ENCODE results near the gene DLGAP1.
"Not testable (repeated sequence)": the region's sequence is repeated elsewhere in the genome, so short reads cannot be mapped to it uniquely, and the experiment has no call there.

DLGAP1 gene

DNA sequence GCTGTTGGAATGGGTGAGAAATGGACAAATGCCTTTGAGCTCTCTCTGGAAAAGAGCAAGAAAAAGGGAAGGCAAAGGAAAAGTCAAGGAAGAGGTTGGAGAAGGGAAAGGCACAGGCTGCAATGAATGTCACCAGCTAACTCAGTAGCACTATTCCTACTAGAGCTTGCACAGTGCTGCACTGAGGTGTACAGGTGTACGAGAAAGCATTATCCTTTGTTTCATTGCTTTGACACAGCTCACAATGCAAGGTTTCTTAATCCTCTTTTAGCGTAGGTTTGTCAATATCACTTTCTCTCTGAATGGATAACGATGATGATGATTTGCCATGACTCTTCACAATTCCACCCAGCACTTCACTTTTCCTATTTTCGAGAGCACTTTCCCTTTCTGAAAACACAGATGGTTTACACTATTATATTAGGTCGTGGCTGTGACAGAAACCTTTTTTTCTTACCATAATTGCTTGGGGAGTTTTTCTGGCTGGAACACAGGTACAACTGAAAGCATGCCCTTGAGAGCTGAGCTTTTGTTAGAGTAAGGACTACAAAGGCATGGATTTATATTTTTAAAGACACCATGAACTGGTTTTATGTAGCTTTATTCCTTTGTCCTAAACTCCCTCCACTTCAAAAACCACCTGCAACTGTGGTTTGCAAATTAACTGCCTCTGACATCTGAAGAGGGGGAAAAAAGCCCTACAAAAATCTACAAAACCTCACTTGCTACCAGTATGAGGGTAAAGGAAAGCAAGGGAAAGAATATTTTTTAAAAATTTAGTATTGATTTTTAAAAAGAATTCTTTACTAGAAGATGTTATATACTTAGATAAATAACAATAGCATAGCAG, 739.7 kb downstream of the DLGAP1 start:
- no peak for DNase-seq (ENCODE audit: low read depth)

DNA sequence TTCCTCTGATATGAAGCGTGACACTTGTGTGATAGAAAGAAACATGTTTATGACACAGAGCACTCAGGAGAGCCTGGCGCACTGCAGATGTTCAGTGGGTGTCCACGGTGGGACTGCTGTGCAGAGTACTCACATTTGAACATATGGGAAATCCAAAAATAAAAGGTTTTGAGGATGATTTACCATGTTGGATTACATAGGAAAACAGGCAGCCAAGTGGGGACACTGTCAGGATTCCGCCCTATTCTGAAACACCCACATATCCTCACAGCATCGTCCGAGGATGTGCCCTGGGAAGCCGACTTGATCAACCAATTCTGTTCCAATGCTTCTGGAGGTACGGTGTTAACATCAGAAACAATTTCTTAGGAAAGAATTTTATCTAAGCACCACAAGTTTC, 741.4 kb downstream of the DLGAP1 start:
- no peak for DNase-seq (ENCODE audit: low read depth)

GRCh38 chr18:3713166-3713565, 741.9 kb downstream of the DLGAP1 start:
- DNase-seq (ENCODE audit: low read depth) = no peak

DNA sequence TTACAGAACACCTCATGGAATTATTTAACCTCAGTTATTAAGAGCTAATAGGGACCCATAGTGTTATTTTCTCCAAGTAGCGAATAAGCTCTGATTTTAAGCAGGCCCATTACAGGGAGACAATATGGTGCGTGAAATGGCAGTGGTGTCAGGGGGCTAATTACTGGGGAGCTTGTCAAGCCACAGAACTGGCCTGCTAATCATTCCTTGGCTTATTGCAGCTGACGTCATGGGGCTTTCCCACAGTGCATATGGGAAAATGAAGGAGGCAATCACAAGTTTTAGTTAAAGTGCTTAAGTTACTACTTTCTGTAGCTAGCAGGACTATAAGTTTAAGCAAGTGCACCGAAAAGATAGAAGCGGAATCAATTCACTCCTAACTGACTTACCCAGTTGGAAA, 742.6 kb downstream of the DLGAP1 start:
- DNase-seq (ENCODE audit: low read depth) = no peak

- DNase-seq (ENCODE audit: low read depth) = no peak
These were observed 744.3 kb downstream of the DLGAP1 start for GRCh38 chr18:3710712-3711301.

- DNase-seq (ENCODE audit: low read depth) = no peak
These were observed 745.9 kb downstream of the DLGAP1 start for GRCh38 chr18:3709205-3709604.

- DNase-seq (ENCODE audit: low read depth) = no peak
These were observed 748.6 kb downstream of the DLGAP1 start for GRCh38 chr18:3706279-3707097.

GRCh38 chr18:3704556-3705344, 750.4 kb downstream of the DLGAP1 start:
- no peak for DNase-seq (ENCODE audit: low read depth)

DNA sequence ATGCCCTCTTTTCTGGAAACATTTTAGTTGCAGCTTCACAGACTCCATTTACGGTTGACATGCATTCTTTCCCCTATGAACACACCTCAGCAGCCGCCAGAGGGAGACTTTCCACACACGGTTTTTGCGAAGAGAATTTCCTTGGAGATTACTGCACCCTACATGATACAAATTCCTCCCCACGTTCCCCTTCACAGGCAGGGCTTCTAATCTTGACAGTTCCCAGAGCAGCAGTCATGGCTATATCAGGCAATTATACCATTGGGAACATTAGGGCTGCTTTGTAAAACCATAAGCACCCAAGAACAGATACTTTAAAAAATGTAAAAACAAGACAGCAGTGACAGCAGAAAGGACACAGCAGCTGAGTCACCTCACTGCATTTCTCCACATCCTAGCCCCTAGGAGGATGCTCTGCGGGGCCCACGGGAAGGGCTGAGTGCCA, 751.4 kb downstream of the DLGAP1 start:
- DNase-seq (ENCODE audit: low read depth) = peak; percentile 36

DNA sequence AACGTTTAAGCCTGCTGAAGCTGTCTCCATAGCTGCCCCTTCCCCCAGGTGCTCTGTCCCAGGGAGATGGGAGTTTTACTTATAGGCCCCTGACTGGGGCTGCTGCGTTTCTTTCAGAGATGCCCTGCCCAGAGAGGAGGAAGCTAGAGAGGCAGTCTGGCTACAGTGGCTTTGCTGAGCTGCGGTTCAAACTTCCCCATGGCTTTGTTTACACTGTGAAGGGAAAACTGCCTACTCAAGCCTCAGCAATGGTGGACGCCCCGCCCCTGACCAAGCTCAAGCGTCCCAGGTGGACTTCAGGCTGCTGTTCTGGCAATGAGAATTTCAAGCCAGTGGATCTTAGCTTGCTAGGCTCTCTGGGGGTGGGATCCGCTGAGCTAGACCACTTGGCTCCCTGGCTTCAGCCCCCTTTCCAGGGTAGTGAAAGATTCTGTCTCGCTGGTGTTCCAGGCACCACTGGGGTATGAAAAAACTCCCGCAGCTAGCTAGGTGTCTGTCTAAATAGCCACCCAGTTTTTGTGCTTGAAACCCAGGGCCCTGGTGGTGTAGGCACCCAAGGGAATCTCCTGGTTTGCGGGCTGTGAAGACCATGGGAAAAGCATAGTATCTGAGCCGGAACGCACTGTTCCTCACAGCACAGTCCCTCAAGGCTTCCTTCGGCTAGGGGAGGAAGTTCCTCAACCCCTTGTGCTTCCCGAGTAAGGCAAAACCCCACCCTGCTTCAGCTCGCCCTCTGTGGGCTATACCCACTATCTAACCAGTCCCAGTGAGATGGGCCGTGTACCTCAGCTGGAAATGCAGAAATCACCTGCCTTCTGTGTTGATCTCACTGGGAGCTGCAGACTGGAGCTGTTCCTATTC, 755.2 kb downstream of the DLGAP1 start:
- DNase-seq (ENCODE audit: low read depth) = not testable (repeated sequence)

DNA sequence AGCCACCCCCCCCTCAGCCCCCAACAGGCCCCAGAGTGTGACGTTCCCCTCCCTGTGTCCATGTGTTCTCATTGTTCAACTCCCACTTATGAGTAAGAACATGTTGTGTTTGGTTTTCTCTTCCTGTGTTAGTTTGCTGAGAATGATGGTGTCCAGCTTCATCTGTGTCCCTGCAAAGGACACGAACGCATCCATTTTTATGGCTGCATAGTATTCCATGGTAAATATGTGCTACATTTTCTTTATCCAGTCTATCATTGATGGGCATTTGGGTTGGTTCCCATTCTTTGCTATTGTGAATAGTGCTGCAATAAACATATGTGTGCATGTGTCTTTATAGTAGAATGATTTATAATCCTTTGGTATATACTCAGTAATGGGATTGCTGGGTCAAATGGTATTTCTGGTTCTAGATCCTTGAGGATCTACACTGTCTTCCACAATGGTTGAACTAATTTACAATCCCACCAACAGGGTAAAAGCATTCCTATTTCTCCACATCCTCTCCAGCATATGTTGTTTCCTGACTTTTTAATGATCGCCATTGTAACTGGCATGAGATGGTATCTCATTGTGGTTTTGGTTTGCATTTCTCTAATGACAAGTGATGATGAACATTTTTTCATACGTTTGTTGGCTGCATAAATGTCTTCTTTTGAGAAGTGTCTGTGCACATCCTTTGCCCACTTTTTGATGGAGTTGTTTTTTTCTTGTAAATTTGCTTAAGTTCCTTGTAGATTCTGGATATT, 760.9 kb downstream of the DLGAP1 start:
- not testable (repeated sequence) for DNase-seq (ENCODE audit: low read depth)

DNA sequence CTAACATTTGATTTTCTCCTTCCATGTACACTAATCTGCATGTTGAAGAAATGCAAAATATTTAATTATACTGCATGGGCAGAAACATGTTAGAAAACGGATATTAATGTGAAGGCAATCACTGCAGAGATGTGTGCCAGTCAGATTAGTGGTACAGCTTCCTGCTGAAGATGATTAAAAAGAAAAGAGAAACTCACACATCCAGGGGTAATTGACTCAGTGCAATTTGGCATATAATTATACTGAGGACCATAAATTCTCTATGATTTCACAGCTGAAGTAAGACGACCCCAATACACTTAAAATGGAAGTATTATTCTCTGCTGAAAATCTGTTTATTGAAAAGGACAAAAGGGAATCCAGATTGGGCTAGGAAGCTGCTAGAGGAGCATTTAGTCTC, 761.7 kb downstream of the DLGAP1 start:
- DNase-seq (ENCODE audit: low read depth) = no peak

- no peak for DNase-seq (ENCODE audit: low read depth)
These were observed 762.4 kb downstream of the DLGAP1 start for GRCh38 chr18:3692691-3693090.

GRCh38 chr18:3692113-3692621, 762.9 kb downstream of the DLGAP1 start:
- no peak for DNase-seq (ENCODE audit: low read depth)

- no peak for DNase-seq (ENCODE audit: low read depth)
These were observed 763.4 kb downstream of the DLGAP1 start for GRCh38 chr18:3691705-3692104.

- no peak for DNase-seq (ENCODE audit: low read depth)
These were observed 764.4 kb downstream of the DLGAP1 start for GRCh38 chr18:3690764-3691066.

GRCh38 chr18:3689986-3690763, 764.9 kb downstream of the DLGAP1 start:
- DNase-seq (ENCODE audit: low read depth) = no peak

GRCh38 chr18:3689091-3689490, 766.0 kb downstream of the DLGAP1 start:
- no peak for DNase-seq (ENCODE audit: low read depth)

DNA sequence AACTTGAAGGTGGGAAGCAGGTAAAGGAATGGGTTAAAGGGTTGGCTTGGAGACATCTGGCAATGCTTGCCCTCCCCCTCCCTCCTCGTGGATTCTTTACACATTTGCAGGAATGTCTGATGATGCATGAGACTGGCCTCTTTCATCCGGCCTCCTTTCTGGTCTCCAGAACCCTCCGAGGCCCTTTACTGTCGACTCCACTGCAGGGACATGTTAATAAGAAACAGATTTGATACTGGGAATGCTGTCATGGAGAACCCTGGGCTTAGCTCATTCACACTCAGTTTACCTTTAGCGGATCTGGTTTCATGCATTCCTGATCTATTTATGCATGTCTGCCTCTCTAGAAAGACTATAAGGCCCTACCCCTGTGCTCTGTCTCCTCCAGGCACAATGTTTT, 766.4 kb downstream of the DLGAP1 start:
- DNase-seq (ENCODE audit: low read depth) = peak; percentile 84

Measured in HS-27A (cell line).